ENCODE data around the gene SPNS3. TPM values are rescaled to one million over a fixed set of nuclear protein-coding genes. Genes with fewer than 3 reads are reported as not detected.

SPNS3 gene
- total RNA-seq, 2 experiments from 2014 or later, result 51.2 to 54.6 TPM

- H3K4me3 ChIP-seq (ENCODE audit: low read depth, low read length, poor library complexity, severe bottlenecking), result no peak overlapping the region
- no peak for DNase-seq (ENCODE audit: low spot score)
- intact Hi-C loops (cut with micrococcal nuclease; ENCODE audit: unreplicated experiment), result no loop called here
- H3K9me2 ChIP-seq (ENCODE audit: insufficient read depth, low read length), result no peaks in the 10 kb centered on the region
- ChIA-PET POLR2A (interaction anchor here (1.0 kb wide), 1 partner anchor 13 kb away, joined by 3 read pairs; no protein-coding TSS in a partner anchor), CTCF (ENCODE audit: unreplicated experiment) (no interaction called here)
- H3K36me3 ChIP-seq (ENCODE audit: insufficient read depth, low read length), result no peaks in the 10 kb centered on the region
- no peaks in the 10 kb centered on the region for H3K79me2 ChIP-seq (ENCODE audit: insufficient read depth, low read depth, low read length)
- H4K20me1 ChIP-seq (ENCODE audit: insufficient read depth, low read length), result no peaks in the 10 kb centered on the region
- TF ChIP-seq EZH2phosphoT487 (IDR thresholded peaks at IDR 0.05; ENCODE audit: borderline replicate concordance, low read depth, low read length), result no peak
- no peak for TF ChIP-seq CTCF (conservative IDR thresholded peaks at IDR 0.05; ENCODE audit: low read length)
- H3K4me1 ChIP-seq (ENCODE audit: insufficient read depth, low read length, poor library complexity, severe bottlenecking), result peaks cover 28% of the 10 kb centered on the region
- H3K9me3 ChIP-seq (ENCODE audit: low read length), result no peaks in the 10 kb centered on the region
- H3K27ac ChIP-seq (ENCODE audit: low read depth, low read length, poor library complexity, severe bottlenecking), result no peak overlapping the region
- H2AFZ ChIP-seq (ENCODE audit: low read length), result no peak overlapping the region
- no peak overlapping the region for H3K4me2 ChIP-seq (ENCODE audit: low read length)
- BruUV-seq (replicated peaks), result no TSS peak
Observed at GRCh38 chr17:4506892-4507291, 73.2 kb downstream of the SPNS3 start.

- POLR2A ChIA-PET, result interaction anchor here (1.0 kb wide), 1 partner anchor 13 kb away, joined by 3 read pairs; no protein-coding TSS in a partner anchor
- CTCF ChIA-PET (ENCODE audit: unreplicated experiment), result no interaction called here
Observed at GRCh38 chr17:4507361-4508111, 73.8 kb downstream of the SPNS3 start.

More at GRCh38 chr17:4507361-4508111, 73.8 kb downstream of the SPNS3 start:
- Histone ChIP-seq H3K9me2 (ENCODE audit: insufficient read depth, low read length) (no peaks in the 10 kb centered on the region), H3K4me3 (ENCODE audit: low read depth, low read length, poor library complexity, severe bottlenecking) (no peak overlapping the region), H3K27ac (ENCODE audit: low read depth, low read length, poor library complexity, severe bottlenecking) (no peak overlapping the region), H3K79me2 (ENCODE audit: insufficient read depth, low read depth, low read length) (no peaks in the 10 kb centered on the region), H2AFZ (ENCODE audit: low read length) (no peak overlapping the region), H3K4me2 (ENCODE audit: low read length) (no peak overlapping the region), H4K20me1 (ENCODE audit: insufficient read depth, low read length) (no peaks in the 10 kb centered on the region), H3K36me3 (ENCODE audit: insufficient read depth, low read length) (no peaks in the 10 kb centered on the region), H3K4me1 (ENCODE audit: insufficient read depth, low read length, poor library complexity, severe bottlenecking) (peaks cover 28% of the 10 kb centered on the region), H3K9me3 (ENCODE audit: low read length) (no peaks in the 10 kb centered on the region)
- TF ChIP-seq EZH2phosphoT487 (IDR thresholded peaks at IDR 0.05; ENCODE audit: borderline replicate concordance, low read depth, low read length) (no peak), CTCF (conservative IDR thresholded peaks at IDR 0.05; ENCODE audit: low read length) (no peak)
- BruUV-seq (replicated peaks), result no TSS peak
- no peak for DNase-seq (ENCODE audit: low spot score)
- intact Hi-C loops (cut with micrococcal nuclease; ENCODE audit: unreplicated experiment), result no loop called here

Data from OCI-LY7 (cell line).